Heart right ventricle (tissue), 16 donors: ENCODE data around the gene RNF213. TPM values are rescaled to one million over a fixed set of nuclear protein-coding genes. Genes with fewer than 3 reads are reported as not detected.

Source experiments
- ATAC-seq, 8 donors: fragments of 200-7000 bp; cut with Tn5 transposase; one replicate each; pipeline ENCODE4 v1.9.1; 2020; ENCODE audit warnings: mild to moderate bottlenecking in 8 of 8, moderate library complexity in 8 of 8, moderate number of reproducible peaks in 1 of 8
- DNase-seq, 2 donors: peaks; one replicate each; pipeline ENCODE4 v3.0.0-alpha.2; 2020
- H3K27ac ChIP-seq, 10 donors: fragments of 200-600 bp; sonication (generic) in 2 of 10; one replicate each; pipeline versions ENCODE4 v1.5.0 to v1.8.0; 2020 to 2022; ENCODE audit warnings: mild to moderate bottlenecking in 3 of 10
- H3K27me3 ChIP-seq, 7 donors: fragments of 200-600 bp; one replicate each; pipeline ENCODE4 v1.8.0; 2021 to 2022; ENCODE audit warnings: mild to moderate bottlenecking in 2 of 7
- H3K36me3 ChIP-seq, 9 donors: fragments of 200-600 bp; sonication (generic) in 1 of 9; one replicate each; pipeline versions ENCODE4 v1.5.0 to v1.8.0; 2020 to 2022; ENCODE audit warnings: mild to moderate bottlenecking in 2 of 9
- H3K4me1 ChIP-seq, 9 donors: fragments of 200-600 bp; sonication (generic) in 1 of 9; one replicate each; pipeline versions ENCODE4 v1.5.0 to v1.8.0; 2020 to 2022; ENCODE audit warnings: mild to moderate bottlenecking in 4 of 9
- H3K4me3 ChIP-seq, 10 donors: fragments of 200-600 bp; sonication (generic) in 2 of 10; one replicate each; pipeline versions ENCODE4 v1.5.0 to v1.8.0; 2020 to 2022; ENCODE audit warnings: mild to moderate bottlenecking in 7 of 10, moderate library complexity in 2 of 10
- H3K9me3 ChIP-seq, 11 donors: fragments of 200-600 bp in 10 of 11; sonication (generic) in 2 of 11; one replicate each; pipeline versions ENCODE4 v1.5.0 to v1.8.0; 2013 to 2022; ENCODE audit warnings: mild to moderate bottlenecking in 2 of 11, control low read depth in 1 of 11, moderate library complexity in 1 of 11
- CTCF ChIP-seq, 9 donors: fragments of 200-600 bp; sonication (generic) in 2 of 9; IDR thresholded peaks; one replicate each; pipeline versions ENCODE4 v1.5.0 to v1.8.0; 2021 to 2022; ENCODE audit warnings: antibody characterized with exemption in 9 of 9, mild to moderate bottlenecking in 5 of 9, moderate library complexity in 1 of 9
- WGBS, 2 donors: extraction: QIAGEN DNeasy Blood & Tissue Kit; methylation state at CpG; one replicate each; pipeline ENCODE4 v1.1.7; 2013; ENCODE audit warnings: inconsistent platforms in 1 of 2; 5-methylcytosine and 5-hydroxymethylcytosine counted together
- intact Hi-C, 10 donors: fragments of 100-400 bp; cut with DNase I; formaldehyde crosslinking; loops; one replicate each; pipeline versions ENCODE4 v1.11.1 to v1.14.2; 2022
- polyA plus RNA-seq, 2 donors: library from polyadenylated mRNA; stranded (reverse); fragments of 200-250 nt; gene quantifications; one replicate each; pipeline ENCODE4 v1.2.3, GENCODE V29; 2013
- total RNA-seq, 10 donors: library from RNA; stranded (reverse); fragmentation: NEBNext Ultra II Directional in 3 of 10; extraction: Animal tissue kit (Norgen Biotek cat#: 25700) in 3 of 10; gene quantifications; one replicate each; pipeline versions ENCODE4 v1.2.1 to v1.2.4, GENCODE V29; 2021 to 2023
- donor health status: Arrhythmogenic right ventricular cardiomyopathy.
- donor health status: ischemic (EF 13 %, LVEDD 7.1; RV severe dilation, severe dysfunction).
- donor health status: healthy with polysubstance abuse.
- donor health status: DM: no; HTN: yes; CAD: no.
- donor health status: DM: no; HTN: no; CAD: no.
- donor health status: ischemic (EF 25% LVEDD 6.9; RV normal size, moderate dysfunction).
- donor health status: ischemic (EF 25% LVEDD 5.7; RV mildly dilated, moderate dysfunction).
- donor health status: healthy.
- donor health status: DM: yes; HTN: yes; CAD: no.
- donor health status: Ischemic cardiomyopathy.
- donor health status: ischemic (EF 35%, LVEDD 5.7; RV mildly dilated, moderate dysfunction).
- donor health status: nonischemic (EF 11% LVEDD 7.7; RV severe dilation, severe dysfunction).
- donor health status: DM: yes; HTN: yes; CAD: no.
- donor health status: PGD.
- donor health status: ischemic (EF 29% LVEDD 5.4; RV normal size, mild dysfunction).
- donor health status: nonischemic (EF 23%, LVEDD 6.1; RV moderate dilation, normal function).

RNF213 gene
- total and polyA plus RNA-seq, 12 donors: 13.1 to 97.0 (median 31.7) TPM

GRCh38 chr17:80382446-80382845 lies 121.8 kb downstream of the RNF213 start:
- WGBS, 2 donors: 93 to 97% methylated on average over 3 of the region's 3 CpGs
- Histone ChIP-seq H3K4me3 (no peak overlapping the region), H3K4me1 (peaks cover 0 to 11% (median 0%) of the 10 kb centered on the region in 9 donors), H3K9me3 (no peaks in the 10 kb centered on the region), H3K36me3 (peaks cover 8 to 100% (median 91%) of the 10 kb centered on the region in 9 donors), H3K27me3 (no peaks in the 10 kb centered on the region), H3K27ac (no peak overlapping the region)
- no peak for TF ChIP-seq CTCF (IDR thresholded peaks at IDR 0.05)
- no peak for ATAC-seq
- intact Hi-C loops: no loop called here
- no peak for DNase-seq

GRCh38 chr17:80382956-80383355 lies 122.3 kb downstream of the RNF213 start:
- intact Hi-C loops: no loop called here
- ATAC-seq (no peak), DNase-seq (no peak)
- H3K27ac ChIP-seq: no peak overlapping the region
- no peaks in the 10 kb centered on the region for H3K9me3 ChIP-seq
- no peak for TF ChIP-seq CTCF (IDR thresholded peaks at IDR 0.05)
- H3K36me3 ChIP-seq: peaks cover 8 to 100% (median 90%) of the 10 kb centered on the region in 9 donors
- H3K4me1 ChIP-seq: peaks cover 0 to 11% (median 0%) of the 10 kb centered on the region in 9 donors
- WGBS, 2 donors: 85 to 86% methylated on average over 8 of the region's 8 CpGs
- H3K4me3 ChIP-seq: no peak overlapping the region
- H3K27me3 ChIP-seq: no peaks in the 10 kb centered on the region

GRCh38 chr17:80384078-80384960 lies 123.7 kb downstream of the RNF213 start:
- Histone ChIP-seq H3K27me3 (no peaks in the 10 kb centered on the region), H3K4me3 (no peak overlapping the region), H3K36me3 (peaks cover 8 to 100% (median 94%) of the 10 kb centered on the region in 9 donors), H3K9me3 (no peaks in the 10 kb centered on the region), H3K4me1 (peaks cover 0 to 11% (median 0%) of the 10 kb centered on the region in 9 donors), H3K27ac (peak overlapping the region in 3 of 10 donors; percentile 7 to 44 (median 34))
- WGBS, 2 donors: 80 to 82% methylated on average over 24 of the region's 24 CpGs
- TF ChIP-seq CTCF (IDR thresholded peaks at IDR 0.05): no peak
- ATAC-seq (peak in 3 of 8 donors; percentile 11 to 43 (median 21)), DNase-seq (no peak)
- intact Hi-C loops: no loop called here

GRCh38 chr17:80385046-80385445 lies 124.4 kb downstream of the RNF213 start:
- H3K27me3 ChIP-seq: no peaks in the 10 kb centered on the region
- no peak for TF ChIP-seq CTCF (IDR thresholded peaks at IDR 0.05)
- ATAC-seq (no peak), DNase-seq (no peak)
- WGBS, 2 donors: 94 to 96% methylated on average over 9 of the region's 9 CpGs
- peaks cover 0 to 11% (median 0%) of the 10 kb centered on the region in 9 donors for H3K4me1 ChIP-seq
- no peaks in the 10 kb centered on the region for H3K9me3 ChIP-seq
- no peak overlapping the region for H3K4me3 ChIP-seq
- H3K27ac ChIP-seq: peak overlapping the region in 2 of 10 donors; percentile 7 to 44
- peaks cover 8 to 100% (median 95%) of the 10 kb centered on the region in 9 donors for H3K36me3 ChIP-seq
- intact Hi-C loops: no loop called here
